ENCODE measurements around the gene SGCD.

Gene SGCD

GRCh38 chr5:156522651-156523529 lies 195.9 kb downstream of the SGCD start:
- no peak for DNase-seq

GRCh38 chr5:156523607-156524006 lies 196.6 kb downstream of the SGCD start:
- DNase-seq, result no peak

GRCh38 chr5:156526081-156526925 lies 199.3 kb downstream of the SGCD start:
- no peak for DNase-seq

- no peak for DNase-seq
Observed at GRCh38 chr5:156527611-156528010, 200.6 kb downstream of the SGCD start.

- DNase-seq, result no peak
Observed at GRCh38 chr5:156528673-156529072, 201.7 kb downstream of the SGCD start.

- DNase-seq, result no peak
Observed at GRCh38 chr5:156529892-156530291, 202.9 kb downstream of the SGCD start.

- no peak for DNase-seq
Observed at GRCh38 chr5:156531199-156531598, 204.2 kb downstream of the SGCD start.

- DNase-seq, result no peak
Observed at GRCh38 chr5:156532921-156533320, 206.0 kb downstream of the SGCD start.

- no peak for DNase-seq
Observed at GRCh38 chr5:156534085-156534484, 207.1 kb downstream of the SGCD start.

GRCh38 chr5:156534906-156535485 lies 208.0 kb downstream of the SGCD start:
- no peak for DNase-seq

- DNase-seq, result no peak
Observed at GRCh38 chr5:156540491-156540890, 213.5 kb downstream of the SGCD start.

GRCh38 chr5:156541582-156541981 lies 214.6 kb downstream of the SGCD start:
- DNase-seq, result no peak

GRCh38 chr5:156543348-156544145 lies 216.6 kb downstream of the SGCD start:
- no peak for DNase-seq

- no peak for DNase-seq
Observed at GRCh38 chr5:156552855-156553358, 225.9 kb downstream of the SGCD start.

- no peak for DNase-seq
Observed at GRCh38 chr5:156556666-156557406, 229.9 kb downstream of the SGCD start.

- no peak for DNase-seq
Observed at GRCh38 chr5:156560002-156560401, 233.0 kb downstream of the SGCD start.

GRCh38 chr5:156561651-156562050 lies 234.7 kb downstream of the SGCD start:
- DNase-seq, result no peak

- DNase-seq, result no peak
Observed at GRCh38 chr5:156570615-156571014, 243.7 kb downstream of the SGCD start.

- DNase-seq, result no peak
Observed at GRCh38 chr5:156581725-156582124, 254.8 kb downstream of the SGCD start.

GRCh38 chr5:156582193-156582598 lies 255.2 kb downstream of the SGCD start:
- DNase-seq, result no peak

- no peak for DNase-seq
Observed at GRCh38 chr5:156584871-156585270, 257.9 kb downstream of the SGCD start.

GRCh38 chr5:156585999-156586398 lies 259.0 kb downstream of the SGCD start:
- DNase-seq, result no peak
